Loucy (cell line): ENCODE data around the gene SHLD1.

Experiments used
- H2AFZ ChIP-seq: fragments of 200-600 bp; sonication (generic); 2 replicates; pipeline ENCODE4 v1.6.0; 2016; ENCODE audit warnings: antibody characterized with exemption, mild to moderate bottlenecking, low read length, moderate library complexity
- H3F3A ChIP-seq: fragments of 200-600 bp; 2 replicates; pipeline ENCODE4 v1.6.0; 2016; ENCODE audit warnings: antibody characterized with exemption, low read depth, mild to moderate bottlenecking
- H3K27me3 ChIP-seq: fragments of 200-600 bp; sonication (generic); 2 replicates; pipeline ENCODE4 v1.6.1; 2014; ENCODE audit warnings: low read length, mild to moderate bottlenecking; ENCODE audit not compliant: insufficient read depth, poor library complexity, severe bottlenecking
- H3K36me3 ChIP-seq: fragments of 200-600 bp; sonication (generic); 2 replicates; pipeline ENCODE4 v1.6.1; 2016; ENCODE audit warnings: low read length; ENCODE audit not compliant: insufficient read depth
- H3K4me1 ChIP-seq: fragments of 200-600 bp; sonication (generic); 2 replicates; pipeline ENCODE4 v1.5.1; 2014; ENCODE audit warnings: low read length, mild to moderate bottlenecking; ENCODE audit not compliant: insufficient read depth, poor library complexity, severe bottlenecking
- H3K4me2 ChIP-seq: fragments of 200-600 bp; sonication (generic); 2 replicates; pipeline ENCODE4 v1.6.0; 2014; ENCODE audit warnings: antibody characterized with exemption, low read length, low read depth, mild to moderate bottlenecking; ENCODE audit not compliant: poor library complexity, severe bottlenecking
- H3K4me3 ChIP-seq: fragments of 200-600 bp; sonication (generic); 2 replicates; pipeline ENCODE4 v1.5.1; 2014; ENCODE audit warnings: low read length, mild to moderate bottlenecking, mixed read lengths; ENCODE audit not compliant: poor library complexity, severe bottlenecking
- H3K79me2 ChIP-seq: fragments of 200-600 bp; sonication (generic); 2 replicates; pipeline ENCODE4 v1.6.1; 2014; ENCODE audit warnings: low read length; ENCODE audit not compliant: insufficient read depth
- H3K9ac ChIP-seq: fragments of 200-600 bp; sonication (generic); 2 replicates; pipeline ENCODE4 v1.6.0; 2014; ENCODE audit warnings: mild to moderate bottlenecking, low read depth, low read length, moderate library complexity; ENCODE audit not compliant: poor library complexity, severe bottlenecking
- H3K9me2 ChIP-seq: fragments of 200-600 bp; sonication (generic); replicated peaks from 2 replicates; pipeline ENCODE4 v1.6.1; 2016; ENCODE audit warnings: low read depth, low read length, mixed read lengths
- H3K9me3 ChIP-seq: fragments of 200-600 bp; sonication (generic); 2 replicates; pipeline ENCODE4 v1.6.1; 2014; ENCODE audit warnings: mild to moderate bottlenecking, antibody characterized with exemption, low read length, low read depth; ENCODE audit not compliant: insufficient read depth
- H4K20me1 ChIP-seq: fragments of 200-600 bp; sonication (generic); 2 replicates; pipeline ENCODE4 v1.6.0; 2014; ENCODE audit warnings: antibody characterized with exemption, low read length, mild to moderate bottlenecking; ENCODE audit not compliant: insufficient read depth, poor library complexity, severe bottlenecking
- CTCF ChIP-seq: fragments of 200-600 bp; sonication (generic); conservative IDR thresholded peaks from 2 replicates; pipeline ENCODE4 v1.5.1; 2014; ENCODE audit warnings: mild to moderate bottlenecking, antibody characterized with exemption, low read length
- EZH2phosphoT487 ChIP-seq: fragments of 200-600 bp; IDR thresholded peaks from 2 replicates; pipeline ENCODE4 v1.6.1; 2018; ENCODE audit warnings: antibody characterized with exemption, mild to moderate bottlenecking, moderate library complexity, borderline replicate concordance

The SHLD1 gene

GRCh38 chr20:5893621-5894020 lies 143.4 kb downstream of the SHLD1 start:
- Histone ChIP-seq H3K4me1 (no peaks in the 10 kb centered on the region), H3K4me3 (no peak overlapping the region), H3K79me2 (no peaks in the 10 kb centered on the region), H3K9ac (no peak overlapping the region), H4K20me1 (no peaks in the 10 kb centered on the region), H3K9me3 (no peaks in the 10 kb centered on the region), H3K27me3 (no peaks in the 10 kb centered on the region), H3K9me2 (no peaks in the 10 kb centered on the region), H3K36me3 (no peaks in the 10 kb centered on the region), H3F3A (no peaks in the 10 kb centered on the region), H2AFZ (no peak overlapping the region), H3K4me2 (no peak overlapping the region)
- TF ChIP-seq EZH2phosphoT487 (no peak), CTCF (no peak)

GRCh38 chr20:5895626-5896025 lies 145.4 kb downstream of the SHLD1 start:
- H3K79me2 ChIP-seq, result no peaks in the 10 kb centered on the region
- H3K4me2 ChIP-seq, result no peak overlapping the region
- H3K9me3 ChIP-seq, result no peaks in the 10 kb centered on the region
- H3K9ac ChIP-seq, result no peak overlapping the region
- no peaks in the 10 kb centered on the region for H4K20me1 ChIP-seq
- no peak for TF ChIP-seq CTCF
- TF ChIP-seq EZH2phosphoT487, result no peak
- H3K4me1 ChIP-seq, result no peaks in the 10 kb centered on the region
- no peak overlapping the region for H3K4me3 ChIP-seq
- H2AFZ ChIP-seq, result no peak overlapping the region
- H3F3A ChIP-seq, result no peaks in the 10 kb centered on the region
- H3K9me2 ChIP-seq, result no peaks in the 10 kb centered on the region
- H3K27me3 ChIP-seq, result no peaks in the 10 kb centered on the region
- H3K36me3 ChIP-seq, result no peaks in the 10 kb centered on the region

- Histone ChIP-seq H3K79me2 (no peaks in the 10 kb centered on the region), H3K4me3 (no peak overlapping the region), H4K20me1 (no peaks in the 10 kb centered on the region), H3K9ac (no peak overlapping the region), H3K9me2 (no peaks in the 10 kb centered on the region), H3K4me2 (no peak overlapping the region), H3F3A (no peaks in the 10 kb centered on the region), H3K9me3 (no peaks in the 10 kb centered on the region), H3K4me1 (no peaks in the 10 kb centered on the region), H2AFZ (no peak overlapping the region), H3K27me3 (no peaks in the 10 kb centered on the region), H3K36me3 (no peaks in the 10 kb centered on the region)
- TF ChIP-seq EZH2phosphoT487, result no peak
- TF ChIP-seq CTCF, result no peak
These were observed 149.2 kb downstream of the SHLD1 start for GRCh38 chr20:5899444-5899843.
